HepG2 (cell line): ENCODE results near the gene NCBP2. TPM values are rescaled to one million over a fixed set of nuclear protein-coding genes. Genes with fewer than 3 reads are reported as not detected.
A peak's percentile ranks its signal among the peaks of the same experiment; 100 is the strongest.

Experiments
- ATF7 ChIP-seq, 2 experiments: fragments of 450-650 bp in 1 of 2; sonication (generic) in 1 of 2; formaldehyde crosslinking in 1 of 2; IDR thresholded peaks; 2 replicates each; pipeline versions ENCODE4 v1.4.0 to v1.6.1; 2016 to 2020; ENCODE audit warnings: antibody characterized with exemption in 1 of 2, mild to moderate bottlenecking in 1 of 2, missing genetic modification reagents in 1 of 2
- FOSL2 ChIP-seq: sonication (generic); formaldehyde crosslinking; IDR thresholded peaks from 2 replicates; pipeline ENCODE4 v1.4.0; 2020; ENCODE audit warnings: missing genetic modification reagents
- GATAD2A ChIP-seq: IDR thresholded peaks from 2 replicates; pipeline ENCODE4 v1.6.1; 2016
- HNF4A ChIP-seq: sonication (generic); formaldehyde crosslinking; IDR thresholded peaks from 2 replicates; pipeline ENCODE4 v1.4.0; 2020; ENCODE audit warnings: missing genetic modification reagents
- HOXA5 ChIP-seq: sonication (generic); formaldehyde crosslinking; IDR thresholded peaks from 2 replicates; pipeline ENCODE4 v1.4.0; 2020; ENCODE audit warnings: missing genetic modification reagents
- LCORL ChIP-seq, 2 experiments: fragments of 450-650 bp in 1 of 2; sonication (generic) in 1 of 2; formaldehyde crosslinking in 1 of 2; IDR thresholded peaks; 2 replicates each; pipeline versions ENCODE4 v1.5.0 to v1.6.1; 2017 to 2020; ENCODE audit warnings: antibody characterized with exemption in 1 of 2, missing genetic modification reagents in 1 of 2
- MED1 ChIP-seq: sonication (generic); formaldehyde crosslinking; IDR thresholded peaks from 2 replicates; pipeline ENCODE4 v1.4.0; 2020; ENCODE audit warnings: missing genetic modification reagents
- MTA1 ChIP-seq: sonication (generic); formaldehyde crosslinking; IDR thresholded peaks from 2 replicates; pipeline ENCODE4 v1.4.0; 2020; ENCODE audit warnings: missing genetic modification reagents, mild to moderate bottlenecking, borderline replicate concordance
- NR2F2 ChIP-seq: IDR thresholded peaks from 2 replicates; pipeline ENCODE4 v1.6.1; 2012; ENCODE audit warnings: low read depth, inconsistent platforms, borderline replicate concordance
- PHF21A ChIP-seq: sonication (generic); formaldehyde crosslinking; IDR thresholded peaks from 2 replicates; pipeline ENCODE4 v1.5.0; 2020; ENCODE audit warnings: mild to moderate bottlenecking, missing genetic modification reagents
- PITX1 ChIP-seq: sonication (generic); formaldehyde crosslinking; IDR thresholded peaks from 2 replicates; pipeline ENCODE4 v1.5.1; 2020; ENCODE audit warnings: mild to moderate bottlenecking, missing genetic modification reagents
- TAF15 ChIP-seq: fragments of 200-400 bp; formaldehyde crosslinking; IDR thresholded peaks from one replicate; pipeline ENCODE4 v1.6.1; 2018; ENCODE audit warnings: mild to moderate bottlenecking, low read depth, low read length; ENCODE audit not compliant: poor library complexity, severe bottlenecking
- ZBTB7B ChIP-seq: sonication (generic); formaldehyde crosslinking; IDR thresholded peaks from 2 replicates; pipeline ENCODE4 v1.4.0; 2020; ENCODE audit warnings: missing genetic modification reagents
- ZFP36 ChIP-seq: fragments of 150-350 bp; IDR thresholded peaks from 2 replicates; pipeline ENCODE4 v1.6.1; 2018; ENCODE audit warnings: borderline replicate concordance, low read length, low read depth; ENCODE audit not compliant: partially characterized antibody
- ZNF296 ChIP-seq: sonication (generic); formaldehyde crosslinking; conservative IDR thresholded peaks from 2 replicates; pipeline ENCODE4 v1.5.0; 2020; ENCODE audit warnings: mild to moderate bottlenecking, missing genetic modification reagents
- ZNF83 ChIP-seq: sonication (generic); formaldehyde crosslinking; IDR thresholded peaks from 2 replicates; pipeline ENCODE4 v1.4.0; 2020; ENCODE audit warnings: missing genetic modification reagents, mild to moderate bottlenecking, borderline replicate concordance
- polyA plus RNA-seq, 8 experiments: library from polyadenylated mRNA; depleted of rRNA in 3 of 8; stranded (reverse) in 7 of 8; unstranded in 1 of 8; fragments of >200 nt; fragmentation: Illumina TruSeq in 4 of 8; extraction: Trizol in 4 of 8; gene quantifications; 2 replicates each; pipeline versions ENCODE4 v1.2.1 to v1.2.3, GENCODE V29; 2011 to 2016; ENCODE audit warnings: low read depth in 4 of 8, missing spikeins in 1 of 8, mixed read lengths in 1 of 8; ENCODE audit not compliant: insufficient read depth in 1 of 8
- total RNA-seq, 5 experiments: library from RNA; depleted of rRNA; stranded (reverse); fragments of >200 nt; fragmentation: Illumina TruSeq; extraction: Trizol; gene quantifications; 2 replicates each; pipeline ENCODE4 v1.2.3, GENCODE V29; 2016; ENCODE audit warnings: low read depth in 1 of 5
- TF ChIP-seq, protein P1 (sequence below): sonication (generic); formaldehyde crosslinking; IDR thresholded peaks from 2 replicates; pipeline ENCODE4 v1.5.1; 2020; ENCODE audit warnings: missing genetic modification reagents, mild to moderate bottlenecking, borderline replicate concordance
- TF ChIP-seq, protein P2 (sequence below): sonication (generic); formaldehyde crosslinking; conservative IDR thresholded peaks from 2 replicates; pipeline ENCODE4 v1.4.0; 2020; ENCODE audit warnings: mild to moderate bottlenecking, missing genetic modification reagents, moderate library complexity
- TF ChIP-seq, protein P3 (sequence below): sonication (generic); formaldehyde crosslinking; IDR thresholded peaks from 2 replicates; pipeline ENCODE4 v1.8.0; 2022; ENCODE audit warnings: mild to moderate bottlenecking, missing genetic modification reagents

Gene NCBP2
- total and polyA plus RNA-seq, 2 of the 13 experiments (the other 11 are each of a cell fraction or from before 2014, with no cell fraction given), result 58.7 to 95.5 TPM

DNA sequence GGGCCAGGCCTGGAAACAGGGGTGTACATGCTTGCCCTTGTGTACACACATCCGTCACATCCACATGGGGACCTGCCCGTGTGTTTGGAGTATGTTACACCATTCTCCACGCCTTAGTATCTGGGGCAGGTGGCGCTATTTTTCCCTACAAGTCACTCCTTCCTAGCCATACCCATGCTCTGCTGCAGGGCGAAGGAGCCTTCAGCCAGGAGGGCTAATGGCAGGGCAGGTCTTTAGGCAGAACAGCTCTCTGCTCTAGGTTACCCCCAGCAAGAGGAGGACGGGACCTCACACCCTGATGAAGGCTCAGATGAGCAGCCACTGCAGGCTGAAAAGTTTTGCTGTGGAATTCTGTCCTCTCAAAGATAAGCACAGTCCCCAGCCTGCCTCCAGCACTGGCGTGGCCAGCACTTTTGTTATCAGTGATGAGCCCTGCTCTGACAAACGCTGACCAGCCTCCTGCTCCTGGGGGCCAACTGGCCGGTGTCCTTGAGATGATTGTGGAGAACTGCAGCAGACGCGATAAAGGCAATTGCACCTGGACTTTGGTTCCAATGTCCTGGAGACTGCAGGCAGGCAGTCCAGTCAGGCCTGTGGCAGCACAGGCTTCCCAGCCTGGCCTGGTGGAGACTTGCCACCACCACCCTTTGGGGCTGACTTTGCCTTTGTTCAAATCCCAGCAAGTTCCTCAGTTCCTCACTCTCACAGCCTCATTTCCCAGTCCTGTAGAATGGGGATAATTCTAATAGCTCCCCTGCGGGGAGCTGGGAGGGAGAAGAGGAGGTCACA is 46.1 kb upstream of the NCBP2 start (continued):
- TF ChIP-seq, protein P1, sequence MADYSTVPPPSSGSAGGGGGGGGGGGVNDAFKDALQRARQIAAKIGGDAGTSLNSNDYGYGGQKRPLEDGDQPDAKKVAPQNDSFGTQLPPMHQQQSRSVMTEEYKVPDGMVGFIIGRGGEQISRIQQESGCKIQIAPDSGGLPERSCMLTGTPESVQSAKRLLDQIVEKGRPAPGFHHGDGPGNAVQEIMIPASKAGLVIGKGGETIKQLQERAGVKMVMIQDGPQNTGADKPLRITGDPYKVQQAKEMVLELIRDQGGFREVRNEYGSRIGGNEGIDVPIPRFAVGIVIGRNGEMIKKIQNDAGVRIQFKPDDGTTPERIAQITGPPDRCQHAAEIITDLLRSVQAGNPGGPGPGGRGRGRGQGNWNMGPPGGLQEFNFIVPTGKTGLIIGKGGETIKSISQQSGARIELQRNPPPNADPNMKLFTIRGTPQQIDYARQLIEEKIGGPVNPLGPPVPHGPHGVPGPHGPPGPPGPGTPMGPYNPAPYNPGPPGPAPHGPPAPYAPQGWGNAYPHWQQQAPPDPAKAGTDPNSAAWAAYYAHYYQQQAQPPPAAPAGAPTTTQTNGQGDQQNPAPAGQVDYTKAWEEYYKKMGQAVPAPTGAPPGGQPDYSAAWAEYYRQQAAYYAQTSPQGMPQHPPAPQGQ (CRISPR knock-in tag), result no peak
- TF ChIP-seq MTA1 (CRISPR knock-in tag), result peak; percentile 96; the same call in 1 of the 2 replicates
- TF ChIP-seq FOSL2 (CRISPR knock-in tag), result no peak; the same call in 1 of the 2 replicates
- no peak for TF ChIP-seq NR2F2
- TF ChIP-seq ZNF296, result peak; percentile 66
- peak; percentile 97 for TF ChIP-seq HNF4A
- TF ChIP-seq, protein P2, sequence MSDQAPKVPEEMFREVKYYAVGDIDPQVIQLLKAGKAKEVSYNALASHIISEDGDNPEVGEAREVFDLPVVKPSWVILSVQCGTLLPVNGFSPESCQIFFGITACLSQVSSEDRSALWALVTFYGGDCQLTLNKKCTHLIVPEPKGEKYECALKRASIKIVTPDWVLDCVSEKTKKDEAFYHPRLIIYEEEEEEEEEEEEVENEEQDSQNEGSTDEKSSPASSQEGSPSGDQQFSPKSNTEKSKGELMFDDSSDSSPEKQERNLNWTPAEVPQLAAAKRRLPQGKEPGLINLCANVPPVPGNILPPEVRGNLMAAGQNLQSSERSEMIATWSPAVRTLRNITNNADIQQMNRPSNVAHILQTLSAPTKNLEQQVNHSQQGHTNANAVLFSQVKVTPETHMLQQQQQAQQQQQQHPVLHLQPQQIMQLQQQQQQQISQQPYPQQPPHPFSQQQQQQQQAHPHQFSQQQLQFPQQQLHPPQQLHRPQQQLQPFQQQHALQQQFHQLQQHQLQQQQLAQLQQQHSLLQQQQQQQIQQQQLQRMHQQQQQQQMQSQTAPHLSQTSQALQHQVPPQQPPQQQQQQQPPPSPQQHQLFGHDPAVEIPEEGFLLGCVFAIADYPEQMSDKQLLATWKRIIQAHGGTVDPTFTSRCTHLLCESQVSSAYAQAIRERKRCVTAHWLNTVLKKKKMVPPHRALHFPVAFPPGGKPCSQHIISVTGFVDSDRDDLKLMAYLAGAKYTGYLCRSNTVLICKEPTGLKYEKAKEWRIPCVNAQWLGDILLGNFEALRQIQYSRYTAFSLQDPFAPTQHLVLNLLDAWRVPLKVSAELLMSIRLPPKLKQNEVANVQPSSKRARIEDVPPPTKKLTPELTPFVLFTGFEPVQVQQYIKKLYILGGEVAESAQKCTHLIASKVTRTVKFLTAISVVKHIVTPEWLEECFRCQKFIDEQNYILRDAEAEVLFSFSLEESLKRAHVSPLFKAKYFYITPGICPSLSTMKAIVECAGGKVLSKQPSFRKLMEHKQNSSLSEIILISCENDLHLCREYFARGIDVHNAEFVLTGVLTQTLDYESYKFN, result peak; percentile 91
- TF ChIP-seq GATAD2A (CRISPR knock-in tag), result peak; percentile 88
- TF ChIP-seq PITX1 (CRISPR knock-in tag), result peak; percentile 64; the same call in 1 of the 2 replicates
- peak; percentile 68; the same call in 1 of the 2 replicates for TF ChIP-seq PHF21A
- TF ChIP-seq MED1 (CRISPR knock-in tag), result peak; percentile 75
- TF ChIP-seq, protein P3, sequence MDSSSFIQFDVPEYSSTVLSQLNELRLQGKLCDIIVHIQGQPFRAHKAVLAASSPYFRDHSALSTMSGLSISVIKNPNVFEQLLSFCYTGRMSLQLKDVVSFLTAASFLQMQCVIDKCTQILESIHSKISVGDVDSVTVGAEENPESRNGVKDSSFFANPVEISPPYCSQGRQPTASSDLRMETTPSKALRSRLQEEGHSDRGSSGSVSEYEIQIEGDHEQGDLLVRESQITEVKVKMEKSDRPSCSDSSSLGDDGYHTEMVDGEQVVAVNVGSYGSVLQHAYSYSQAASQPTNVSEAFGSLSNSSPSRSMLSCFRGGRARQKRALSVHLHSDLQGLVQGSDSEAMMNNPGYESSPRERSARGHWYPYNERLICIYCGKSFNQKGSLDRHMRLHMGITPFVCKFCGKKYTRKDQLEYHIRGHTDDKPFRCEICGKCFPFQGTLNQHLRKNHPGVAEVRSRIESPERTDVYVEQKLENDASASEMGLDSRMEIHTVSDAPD (CRISPR knock-in tag), result no peak
- TF ChIP-seq TAF15, result no peak
- peak; percentile 56; the same call in 1 of the 2 replicates for TF ChIP-seq HOXA5 (CRISPR knock-in tag)
- peak; percentile 89 for TF ChIP-seq ZBTB7B
- 0 out of 2 replicates have a peak, but pooled peaks have one; percentile 17 for TF ChIP-seq ZNF83 (CRISPR knock-in tag)
- no peak for TF ChIP-seq ZFP36
- TF ChIP-seq ATF7 (IDR thresholded peaks at IDR 0.05), result no peak
- no peak for TF ChIP-seq ATF7 (CRISPR knock-in tag; IDR thresholded peaks at IDR 0.05)
- no peak for TF ChIP-seq LCORL (IDR thresholded peaks at IDR 0.05)
- peak; percentile 79 for TF ChIP-seq LCORL (CRISPR knock-in tag; IDR thresholded peaks at IDR 0.05)
